Thymus (tissue), 11 donors: ENCODE measurements around the gene PEX5L. TPM values are rescaled to one million over a fixed set of nuclear protein-coding genes. Genes with fewer than 3 reads are reported as not detected.

ENCODE experiments used
- DNase-seq, 9 donors: peaks; one replicate each; pipeline ENCODE4 v3.0.0-alpha.2; 2013; ENCODE audit warnings: low spot score in 9 of 9, low read depth in 6 of 9, missing footprints in 1 of 9
- H3K27ac ChIP-seq, 2 donors: one replicate each; pipeline ENCODE4 v1.5.1; 2013; ENCODE audit warnings: control low read depth in 1 of 2, low read depth in 1 of 2, low read length in 1 of 2, mild to moderate bottlenecking in 1 of 2, moderate library complexity in 1 of 2
- H3K27me3 ChIP-seq, 2 donors: one replicate each; pipeline ENCODE4 v1.5.1; 2013; ENCODE audit warnings: low read length in 1 of 2; ENCODE audit not compliant: control insufficient read depth in 2 of 2, insufficient read depth in 1 of 2
- H3K36me3 ChIP-seq, 2 donors: one replicate each; pipeline ENCODE4 v1.5.1; 2013; ENCODE audit warnings: low read length in 1 of 2, mild to moderate bottlenecking in 1 of 2, moderate library complexity in 1 of 2; ENCODE audit not compliant: control insufficient read depth in 2 of 2, insufficient read depth in 2 of 2
- H3K4me1 ChIP-seq, 2 donors: one replicate each; pipeline ENCODE4 v1.5.1; 2013; ENCODE audit warnings: low read length in 2 of 2; ENCODE audit not compliant: control insufficient read depth in 2 of 2, insufficient read depth in 2 of 2
- H3K4me3 ChIP-seq, 2 donors: one replicate each; pipeline ENCODE4 v1.5.1; 2013; ENCODE audit warnings: low read length in 2 of 2, control low read depth in 1 of 2, mild to moderate bottlenecking in 1 of 2
- H3K9me3 ChIP-seq, 2 donors: one replicate each; pipeline ENCODE4 v1.5.1; 2013; ENCODE audit warnings: low read length in 1 of 2, mild to moderate bottlenecking in 1 of 2; ENCODE audit not compliant: control insufficient read depth in 2 of 2, insufficient read depth in 1 of 2
- WGBS: extraction: QIAGEN DNeasy Blood & Tissue Kit; methylation state at CpG from one replicate; pipeline ENCODE4 v1.1.7; 2013; 5-methylcytosine and 5-hydroxymethylcytosine counted together
- polyA plus RNA-seq: library from polyadenylated mRNA; stranded (reverse); fragments of 200-250 nt; gene quantifications from one replicate; pipeline ENCODE4 v1.2.3, GENCODE V29; 2013
- total RNA-seq: library from RNA; stranded (reverse); fragments of 120-200 nt; gene quantifications from one replicate; pipeline ENCODE4 v1.2.4, GENCODE V29; 2013
- donor health status: healthy.

PEX5L gene
- total and polyA plus RNA-seq, 2 donors: 0.27 to 1.9 TPM

- 25% methylated on average over 2 of the region's 2 CpGs for WGBS
- DNase-seq: no peak
These were observed 154.4 kb downstream of the PEX5L start for GRCh38 chr3:179882292-179882691.

GRCh38 chr3:179881791-179882190 lies 154.9 kb downstream of the PEX5L start:
- no peaks in the 10 kb centered on the region for H3K9me3 ChIP-seq
- no peaks in the 10 kb centered on the region for H3K27me3 ChIP-seq
- no peak overlapping the region for H3K27ac ChIP-seq
- WGBS: 75% methylated on average over 2 of the region's 2 CpGs
- DNase-seq: no peak
- H3K36me3 ChIP-seq: no peaks in the 10 kb centered on the region
- H3K4me3 ChIP-seq: no peak overlapping the region
- no peaks in the 10 kb centered on the region for H3K4me1 ChIP-seq

More at GRCh38 chr3:179882292-179882691, 154.4 kb downstream of the PEX5L start:
- Histone ChIP-seq H3K36me3 (no peaks in the 10 kb centered on the region), H3K4me1 (no peaks in the 10 kb centered on the region), H3K27me3 (no peaks in the 10 kb centered on the region), H3K4me3 (no peak overlapping the region), H3K9me3 (no peaks in the 10 kb centered on the region), H3K27ac (no peak overlapping the region)

GRCh38 chr3:179880868-179881267 lies 155.9 kb downstream of the PEX5L start:
- H3K4me3 ChIP-seq: no peak overlapping the region
- no peaks in the 10 kb centered on the region for H3K36me3 ChIP-seq
- no peak overlapping the region for H3K27ac ChIP-seq
- no peaks in the 10 kb centered on the region for H3K9me3 ChIP-seq
- no peak for DNase-seq
- 56% methylated on average over 4 of the region's 4 CpGs for WGBS
- no peaks in the 10 kb centered on the region for H3K4me1 ChIP-seq
- no peaks in the 10 kb centered on the region for H3K27me3 ChIP-seq

- WGBS: 94% methylated on average over 3 of the region's 3 CpGs
- Histone ChIP-seq H3K9me3 (no peaks in the 10 kb centered on the region), H3K4me1 (no peaks in the 10 kb centered on the region), H3K4me3 (no peak overlapping the region), H3K27ac (no peak overlapping the region), H3K36me3 (no peaks in the 10 kb centered on the region), H3K27me3 (no peaks in the 10 kb centered on the region)
- DNase-seq: no peak
These were observed 160.3 kb downstream of the PEX5L start for GRCh38 chr3:179876440-179876839.

- H3K27me3 ChIP-seq: no peaks in the 10 kb centered on the region
- no peak overlapping the region for H3K27ac ChIP-seq
- H3K9me3 ChIP-seq: no peaks in the 10 kb centered on the region
- no peaks in the 10 kb centered on the region for H3K36me3 ChIP-seq
- WGBS: 65% methylated on average over 5 of the region's 5 CpGs
- no peak overlapping the region for H3K4me3 ChIP-seq
- DNase-seq: no peak
- no peaks in the 10 kb centered on the region for H3K4me1 ChIP-seq
These were observed 163.9 kb downstream of the PEX5L start for GRCh38 chr3:179872842-179873241.

GRCh38 chr3:179871782-179872181 lies 165.0 kb downstream of the PEX5L start:
- WGBS: 90% methylated on average over 4 of the region's 4 CpGs
- H3K4me1 ChIP-seq: no peaks in the 10 kb centered on the region

GRCh38 chr3:179868715-179869114 lies 168.0 kb downstream of the PEX5L start:
- no peaks in the 10 kb centered on the region for H3K9me3 ChIP-seq
- 79% methylated on average over 5 of the region's 5 CpGs for WGBS
- no peaks in the 10 kb centered on the region for H3K27me3 ChIP-seq
- no peak for DNase-seq
- H3K4me3 ChIP-seq: no peak overlapping the region
- H3K4me1 ChIP-seq: no peaks in the 10 kb centered on the region
- no peaks in the 10 kb centered on the region for H3K36me3 ChIP-seq
- H3K27ac ChIP-seq: no peak overlapping the region

More at GRCh38 chr3:179871782-179872181, 165.0 kb downstream of the PEX5L start:
- H3K4me3 ChIP-seq: no peak overlapping the region
- H3K36me3 ChIP-seq: no peaks in the 10 kb centered on the region
- no peak overlapping the region for H3K27ac ChIP-seq
- DNase-seq: no peak
- H3K27me3 ChIP-seq: no peaks in the 10 kb centered on the region
- no peaks in the 10 kb centered on the region for H3K9me3 ChIP-seq

GRCh38 chr3:179867961-179868360 lies 168.8 kb downstream of the PEX5L start:
- H3K27me3 ChIP-seq: no peaks in the 10 kb centered on the region
- no peaks in the 10 kb centered on the region for H3K4me1 ChIP-seq
- no peak overlapping the region for H3K4me3 ChIP-seq
- H3K27ac ChIP-seq: no peak overlapping the region
- H3K9me3 ChIP-seq: no peaks in the 10 kb centered on the region
- H3K36me3 ChIP-seq: no peaks in the 10 kb centered on the region
- WGBS: 98% methylated on average over 1 of the region's 1 CpG
- no peak for DNase-seq

- DNase-seq: no peak
- H3K27me3 ChIP-seq: no peaks in the 10 kb centered on the region
- no peaks in the 10 kb centered on the region for H3K9me3 ChIP-seq
- H3K27ac ChIP-seq: no peak overlapping the region
- H3K36me3 ChIP-seq: no peaks in the 10 kb centered on the region
- 70% methylated on average over 5 of the region's 5 CpGs for WGBS
- H3K4me1 ChIP-seq: no peaks in the 10 kb centered on the region
- H3K4me3 ChIP-seq: no peak overlapping the region
These were observed 170.8 kb downstream of the PEX5L start for GRCh38 chr3:179865861-179866505.
